Activated CD4-positive, alpha-beta T cell treated with anti-CD3 and anti-CD28 coated beads, Interleukin-2, amount 50 U/mL, for 48 hours (primary cell): ENCODE results near the gene SPOPL.
"Not testable (repeated sequence)": the region's sequence is repeated elsewhere in the genome, so short reads cannot be mapped to it uniquely, and the experiment has no call there.

ENCODE experiments used
- DNase-seq, 2 experiments: peaks; one replicate each; pipeline ENCODE4 v3.0.0-alpha.2; 2020

SPOPL gene

GRCh38 chr2:138495384-138495783 lies 6.2 kb upstream of the SPOPL start:
- DNase-seq: no peak

- DNase-seq: no peak
These were observed 5.4 kb upstream of the SPOPL start for GRCh38 chr2:138496096-138496651.

GRCh38 chr2:138497294-138497693 lies 4.3 kb upstream of the SPOPL start:
- no peak for DNase-seq

GRCh38 chr2:138499684-138500083 lies 1.9 kb upstream of the SPOPL start:
- no peak for DNase-seq

GRCh38 chr2:138500592-138501424 lies 762 bp upstream of the SPOPL start:
- no peak for DNase-seq

- no peak for DNase-seq
These were observed 901 bp downstream of the SPOPL start for GRCh38 chr2:138502255-138503086.

GRCh38 chr2:138503087-138503442 lies 1.5 kb downstream of the SPOPL start:
- no peak for DNase-seq

- no peak for DNase-seq
These were observed 2.1 kb downstream of the SPOPL start for GRCh38 chr2:138503652-138504051.

- DNase-seq: no peak
These were observed 2.5 kb downstream of the SPOPL start for GRCh38 chr2:138504092-138504491.

GRCh38 chr2:138504546-138505235 lies 3.1 kb downstream of the SPOPL start:
- DNase-seq: no peak

GRCh38 chr2:138507267-138507666 lies 5.7 kb downstream of the SPOPL start:
- no peak for DNase-seq

GRCh38 chr2:138510319-138510718 lies 8.7 kb downstream of the SPOPL start:
- DNase-seq: no peak

GRCh38 chr2:138512672-138513071 lies 11.1 kb downstream of the SPOPL start:
- DNase-seq: no peak

- no peak for DNase-seq
These were observed 12.6 kb downstream of the SPOPL start for GRCh38 chr2:138514173-138514572.

GRCh38 chr2:138515092-138515491 lies 13.5 kb downstream of the SPOPL start:
- no peak for DNase-seq

GRCh38 chr2:138516030-138516704 lies 14.6 kb downstream of the SPOPL start:
- no peak for DNase-seq

GRCh38 chr2:138518860-138519259 lies 17.3 kb downstream of the SPOPL start:
- no peak for DNase-seq

GRCh38 chr2:138521821-138522220 lies 20.3 kb downstream of the SPOPL start:
- DNase-seq: no peak

- no peak for DNase-seq
These were observed 21.0 kb downstream of the SPOPL start for GRCh38 chr2:138522556-138522955.

GRCh38 chr2:138523018-138523672 lies 21.6 kb downstream of the SPOPL start:
- not testable (repeated sequence) for DNase-seq

- DNase-seq: not testable (repeated sequence)
These were observed 22.1 kb downstream of the SPOPL start for GRCh38 chr2:138523673-138524042.

GRCh38 chr2:138524353-138524752 lies 22.8 kb downstream of the SPOPL start:
- not testable (repeated sequence) for DNase-seq
